Ovary (tissue), 3 donors: ENCODE measurements around the gene WNT9A.

Source experiments
- CTCF ChIP-seq, 3 donors: fragments of 450-650 bp in 2 of 3; fragments of 200-600 bp in 1 of 3; IDR thresholded peaks; one replicate each; pipeline versions ENCODE4 v1.5.1 to v1.8.0; 2016 to 2022; ENCODE audit warnings: antibody characterized with exemption in 3 of 3, mild to moderate bottlenecking in 1 of 3
- EP300 ChIP-seq: sonication (generic); formaldehyde crosslinking; IDR thresholded peaks from one replicate; pipeline ENCODE4 v1.6.1; 2017; ENCODE audit warnings: antibody characterized with exemption
- POLR2A ChIP-seq: fragments of 450-650 bp; IDR thresholded peaks from one replicate; pipeline ENCODE4 v1.6.1; 2017; ENCODE audit warnings: antibody characterized with exemption, mild to moderate bottlenecking, moderate library complexity
- donor health status: DM: no; HTN: no; CAD: no.

GRCh38 chr1:227907439-227908015 is 40.2 kb downstream of the WNT9A start:
- TF ChIP-seq POLR2A (no peak), CTCF (IDR thresholded peaks at IDR 0.05) (no peak), EP300 (no peak)
